ENCODE data around the gene SIAE. TPM values are rescaled to one million over a fixed set of nuclear protein-coding genes. Genes with fewer than 3 reads are reported as not detected.

The SIAE gene
- total and polyA plus RNA-seq, 4 donors = 18.7 to 37.1 (median 26.7) TPM

GRCh38 chr11:124642628-124643027 lies 30.9 kb downstream of the SIAE start:
- Histone ChIP-seq H3K9me3 (ENCODE audit: control insufficient read depth in 4 of 4, insufficient read depth in 3 of 4, low read length in 3 of 4) (no peaks in the 10 kb centered on the region), H3K9ac (ENCODE audit: insufficient read depth in 1 of 2, low read length in 2 of 2) (no peak overlapping the region), H3K27ac (ENCODE audit: low read depth in 1 of 2, low read length in 1 of 2) (no peak overlapping the region), H3K27me3 (ENCODE audit: control insufficient read depth in 3 of 3, insufficient read depth in 3 of 3, low read length in 2 of 3) (no peaks in the 10 kb centered on the region), H3K4me3 (no peak overlapping the region), H3K36me3 (ENCODE audit: control insufficient read depth in 4 of 4, insufficient read depth in 4 of 4, low read length in 4 of 4) (peaks cover 0 to 10% (median 4%) of the 10 kb centered on the region in 4 donors), H3K4me1 (ENCODE audit: control insufficient read depth in 5 of 5, insufficient read depth in 5 of 5, low read length in 5 of 5) (no peaks in the 10 kb centered on the region)
- DNase-seq (no peak), ATAC-seq (ENCODE audit: insufficient read depth, low FRiP score) (no peak)
- WGBS, 2 donors = 95 to 96% methylated on average over 3 of the region's 3 CpGs
- TF ChIP-seq, protein P1, sequence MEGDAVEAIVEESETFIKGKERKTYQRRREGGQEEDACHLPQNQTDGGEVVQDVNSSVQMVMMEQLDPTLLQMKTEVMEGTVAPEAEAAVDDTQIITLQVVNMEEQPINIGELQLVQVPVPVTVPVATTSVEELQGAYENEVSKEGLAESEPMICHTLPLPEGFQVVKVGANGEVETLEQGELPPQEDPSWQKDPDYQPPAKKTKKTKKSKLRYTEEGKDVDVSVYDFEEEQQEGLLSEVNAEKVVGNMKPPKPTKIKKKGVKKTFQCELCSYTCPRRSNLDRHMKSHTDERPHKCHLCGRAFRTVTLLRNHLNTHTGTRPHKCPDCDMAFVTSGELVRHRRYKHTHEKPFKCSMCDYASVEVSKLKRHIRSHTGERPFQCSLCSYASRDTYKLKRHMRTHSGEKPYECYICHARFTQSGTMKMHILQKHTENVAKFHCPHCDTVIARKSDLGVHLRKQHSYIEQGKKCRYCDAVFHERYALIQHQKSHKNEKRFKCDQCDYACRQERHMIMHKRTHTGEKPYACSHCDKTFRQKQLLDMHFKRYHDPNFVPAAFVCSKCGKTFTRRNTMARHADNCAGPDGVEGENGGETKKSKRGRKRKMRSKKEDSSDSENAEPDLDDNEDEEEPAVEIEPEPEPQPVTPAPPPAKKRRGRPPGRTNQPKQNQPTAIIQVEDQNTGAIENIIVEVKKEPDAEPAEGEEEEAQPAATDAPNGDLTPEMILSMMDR (IDR thresholded peaks at IDR 0.05; ENCODE audit: control extremely low read depth, extremely low read depth) = no peak

DNA sequence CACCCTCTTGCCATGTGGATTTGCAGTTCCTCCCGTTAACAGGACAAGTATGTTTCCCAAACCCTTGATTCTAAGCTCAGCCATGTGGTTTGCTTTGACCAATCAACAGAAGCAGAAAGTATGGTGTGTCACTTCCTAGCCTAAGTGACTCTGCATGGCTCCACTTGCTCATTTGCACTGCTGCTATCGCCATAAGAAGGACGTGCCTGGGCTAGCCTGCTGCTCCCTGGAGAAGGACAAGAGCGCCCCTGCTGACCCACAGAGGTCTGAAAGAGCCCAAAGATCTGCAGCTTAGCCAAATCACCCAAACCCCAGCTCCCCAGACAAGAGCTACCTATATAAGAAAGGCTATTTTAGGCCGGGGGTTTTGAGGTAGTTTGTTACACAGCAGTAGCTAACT lies 32.9 kb downstream of the SIAE start:
- Histone ChIP-seq H3K36me3 (ENCODE audit: control insufficient read depth in 4 of 4, insufficient read depth in 4 of 4, low read length in 4 of 4) (peaks cover 0 to 15% (median 8%) of the 10 kb centered on the region in 4 donors), H3K4me1 (ENCODE audit: control insufficient read depth in 5 of 5, insufficient read depth in 5 of 5, low read length in 5 of 5) (no peaks in the 10 kb centered on the region), H3K27ac (ENCODE audit: low read depth in 1 of 2, low read length in 1 of 2) (no peak overlapping the region), H3K9me3 (ENCODE audit: control insufficient read depth in 4 of 4, insufficient read depth in 3 of 4, low read length in 3 of 4) (no peaks in the 10 kb centered on the region), H3K9ac (ENCODE audit: insufficient read depth in 1 of 2, low read length in 2 of 2) (no peak overlapping the region), H3K27me3 (ENCODE audit: control insufficient read depth in 3 of 3, insufficient read depth in 3 of 3, low read length in 2 of 3) (no peaks in the 10 kb centered on the region), H3K4me3 (no peak overlapping the region)
- 90 to 91% methylated on average over 5 of the region's 5 CpGs for WGBS, 2 donors
- no peak for ATAC-seq (ENCODE audit: insufficient read depth, low FRiP score)
- DNase-seq = no peak
- TF ChIP-seq, protein P1 (IDR thresholded peaks at IDR 0.05; ENCODE audit: control extremely low read depth, extremely low read depth) = no peak

GRCh38 chr11:124639186-124639585 lies 34.4 kb downstream of the SIAE start:
- DNase-seq = no peak
- peaks cover 0 to 15% (median 10%) of the 10 kb centered on the region in 4 donors for H3K36me3 ChIP-seq (ENCODE audit: control insufficient read depth in 4 of 4, insufficient read depth in 4 of 4, low read length in 4 of 4)
- TF ChIP-seq, protein P1 (IDR thresholded peaks at IDR 0.05; ENCODE audit: control extremely low read depth, extremely low read depth) = no peak

DNA sequence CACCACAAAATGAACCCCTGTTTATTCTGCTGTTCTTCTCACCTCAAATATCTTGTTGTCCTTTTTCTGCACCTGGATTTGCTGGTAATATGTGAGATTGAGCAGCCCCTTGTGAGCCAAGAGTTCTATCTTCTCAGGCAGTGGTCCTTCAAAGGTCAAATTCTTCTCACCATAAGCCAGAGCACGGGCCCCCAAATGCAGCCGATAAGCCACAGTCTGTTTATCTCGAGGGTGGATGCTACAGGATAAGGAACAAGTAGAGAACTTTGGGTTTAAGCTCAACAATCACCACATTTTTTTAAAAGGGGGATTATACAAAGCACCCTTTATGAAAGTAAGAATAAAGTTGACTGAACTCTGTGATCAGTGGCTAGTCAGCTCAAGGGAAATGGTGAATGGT lies 35.0 kb downstream of the SIAE start:
- TF ChIP-seq, protein P1 (IDR thresholded peaks at IDR 0.05; ENCODE audit: control extremely low read depth, extremely low read depth) = no peak
- H3K9ac ChIP-seq (ENCODE audit: insufficient read depth in 1 of 2, low read length in 2 of 2) = no peak overlapping the region
- ATAC-seq (ENCODE audit: insufficient read depth, low FRiP score) (no peak), DNase-seq (no peak)
- H3K4me1 ChIP-seq (ENCODE audit: control insufficient read depth in 5 of 5, insufficient read depth in 5 of 5, low read length in 5 of 5) = no peaks in the 10 kb centered on the region
- H3K27ac ChIP-seq (ENCODE audit: low read depth in 1 of 2, low read length in 1 of 2) = no peak overlapping the region
- H3K9me3 ChIP-seq (ENCODE audit: control insufficient read depth in 4 of 4, insufficient read depth in 3 of 4, low read length in 3 of 4) = no peaks in the 10 kb centered on the region
- WGBS, 2 donors = 92 to 95% methylated on average over 3 of the region's 3 CpGs
- H3K36me3 ChIP-seq (ENCODE audit: control insufficient read depth in 4 of 4, insufficient read depth in 4 of 4, low read length in 4 of 4) = peaks cover 3 to 15% (median 11%) of the 10 kb centered on the region in 4 donors
- H3K27me3 ChIP-seq (ENCODE audit: control insufficient read depth in 3 of 3, insufficient read depth in 3 of 3, low read length in 2 of 3) = no peaks in the 10 kb centered on the region
- H3K4me3 ChIP-seq = no peak overlapping the region

More at GRCh38 chr11:124639186-124639585, 34.4 kb downstream of the SIAE start:
- Histone ChIP-seq H3K4me1 (ENCODE audit: control insufficient read depth in 5 of 5, insufficient read depth in 5 of 5, low read length in 5 of 5) (no peaks in the 10 kb centered on the region), H3K9ac (ENCODE audit: insufficient read depth in 1 of 2, low read length in 2 of 2) (no peak overlapping the region), H3K27me3 (ENCODE audit: control insufficient read depth in 3 of 3, insufficient read depth in 3 of 3, low read length in 2 of 3) (no peaks in the 10 kb centered on the region), H3K27ac (ENCODE audit: low read depth in 1 of 2, low read length in 1 of 2) (no peak overlapping the region), H3K9me3 (ENCODE audit: control insufficient read depth in 4 of 4, insufficient read depth in 3 of 4, low read length in 3 of 4) (no peaks in the 10 kb centered on the region), H3K4me3 (no peak overlapping the region)
- ATAC-seq (ENCODE audit: insufficient read depth, low FRiP score) = no peak
- WGBS, 2 donors = 84 to 93% methylated on average over 1 of the region's 1 CpG

All from lung (tissue), 12 donors.